Hematopoietic multipotent progenitor cell treated with erythropoietin and hydrocortisone succinate and interleukin-3 and kit ligand, for 15 days (in vitro differentiated cells): Measurements from ENCODE around the gene SLC26A3.
"Not testable (repeated sequence)": the region's sequence is repeated elsewhere in the genome, so short reads cannot be mapped to it uniquely, and the experiment has no call there.

Experiments
- DNase-seq: peaks from one replicate; pipeline ENCODE4 v3.0.0-alpha.2; 2015; ENCODE audit warnings: low spot score

SLC26A3 gene

DNA sequence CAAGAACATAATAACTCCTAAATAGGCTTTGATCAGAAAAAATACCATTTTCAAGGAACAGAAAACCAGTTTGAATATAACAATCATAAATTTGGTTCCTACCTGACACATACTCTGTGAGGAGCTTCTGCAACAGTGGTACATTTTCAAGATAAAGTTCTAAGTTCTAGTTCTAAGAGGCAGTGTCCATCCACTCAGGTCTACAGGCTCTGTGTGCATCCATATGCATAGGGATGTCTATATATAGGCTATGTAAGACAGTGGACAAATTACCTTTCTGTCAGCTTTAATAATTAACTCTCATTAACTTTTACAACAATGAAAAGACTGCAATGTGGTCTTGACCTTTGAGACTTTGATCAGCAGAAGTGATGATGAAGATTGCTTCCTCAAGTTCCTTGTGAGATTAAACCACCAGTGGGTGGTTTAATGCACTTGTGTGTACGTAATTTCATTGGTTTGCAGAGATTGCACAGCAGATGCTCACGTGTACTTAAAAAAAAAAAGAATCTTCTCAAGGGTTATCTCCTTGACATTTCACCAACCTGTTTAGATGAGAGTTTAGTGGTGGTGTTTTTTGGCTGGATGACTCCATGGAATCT, at the start of gene SLC26A3:
Gene SLC26A3, minus strand, starts transcription at position 215 of the 602 bp plus-strand sequence. CDS start 8,714 bp downstream, outside the sequence.
- DNase-seq = no peak

DNA sequence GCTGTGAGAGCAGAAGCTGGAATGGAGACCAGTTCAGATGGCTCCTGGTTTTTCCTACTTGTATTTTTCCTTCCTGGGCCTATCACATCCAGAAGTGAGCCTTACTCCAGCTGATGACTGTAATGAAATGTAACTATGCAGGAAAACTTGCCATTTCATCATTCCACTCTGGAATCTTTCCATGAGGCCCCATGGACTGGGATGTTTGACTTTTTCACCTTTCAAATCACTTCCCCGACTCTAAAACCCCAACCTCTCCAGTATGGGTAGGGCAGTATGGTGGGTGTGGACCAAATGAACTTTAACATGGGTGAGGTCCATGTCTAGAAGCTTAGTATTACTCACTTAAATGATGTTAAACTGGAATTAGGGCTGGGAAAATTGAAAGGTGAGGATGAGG, 47.6 kb upstream of the SLC26A3 start:
- DNase-seq = no peak

DNA sequence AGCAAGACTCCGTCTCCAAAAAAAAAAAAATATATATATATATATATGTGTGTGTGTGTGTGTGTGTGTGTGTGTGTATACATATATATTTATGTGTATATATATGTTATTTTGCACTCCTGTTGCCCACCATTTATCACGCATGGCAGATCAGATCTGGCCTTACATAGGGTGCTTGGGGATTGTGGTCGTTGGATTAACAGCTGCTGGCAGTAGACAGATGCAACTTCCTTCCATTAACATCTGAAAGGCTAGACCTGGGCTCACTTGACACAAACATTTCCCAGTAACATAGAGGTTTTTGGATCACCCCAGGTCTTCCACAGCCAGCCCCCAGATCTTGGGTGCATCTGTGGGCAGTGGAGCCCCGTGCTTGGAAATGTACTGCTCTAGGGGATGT, 47.2 kb upstream of the SLC26A3 start:
- no peak for DNase-seq

DNA sequence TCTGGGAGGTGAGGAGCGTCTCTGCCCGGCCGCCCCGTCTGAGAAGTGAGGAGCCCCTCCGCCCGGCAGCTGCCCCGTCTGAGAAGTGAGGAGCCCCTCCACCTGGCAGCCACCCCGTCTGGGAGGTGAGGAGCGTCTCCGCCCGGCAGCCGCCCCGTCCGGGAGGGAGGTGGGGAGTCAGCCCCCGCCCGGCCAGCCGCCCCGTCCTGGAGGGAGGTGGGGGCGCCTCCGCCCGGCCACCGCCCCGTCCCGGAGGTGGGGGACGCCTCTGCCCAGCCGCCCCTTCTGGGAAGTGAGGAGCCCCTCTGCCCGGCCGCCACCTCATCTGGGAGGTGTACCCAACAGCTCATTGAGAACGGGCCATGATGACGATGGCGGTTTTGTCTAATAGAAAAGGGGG, 45.2 kb upstream of the SLC26A3 start:
- DNase-seq = not testable (repeated sequence)

DNA sequence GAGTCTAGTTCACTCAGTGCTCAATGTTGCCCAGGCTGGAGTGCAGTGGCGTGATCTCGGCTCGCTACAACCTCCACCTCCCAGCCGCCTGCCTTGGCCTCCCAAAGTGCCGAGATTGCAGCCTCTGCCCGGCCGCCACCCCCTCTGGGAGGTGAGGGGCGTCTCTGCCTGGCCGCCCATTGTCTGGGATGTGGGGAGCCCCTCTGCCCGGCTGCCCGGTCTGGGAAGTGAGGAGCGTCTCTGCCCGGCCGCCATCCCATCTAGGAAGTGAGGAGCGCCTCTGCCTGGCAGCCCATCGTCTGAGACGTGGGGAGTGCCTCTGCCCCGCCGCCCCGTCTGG, 44.8 kb upstream of the SLC26A3 start:
- not testable (repeated sequence) for DNase-seq

DNA sequence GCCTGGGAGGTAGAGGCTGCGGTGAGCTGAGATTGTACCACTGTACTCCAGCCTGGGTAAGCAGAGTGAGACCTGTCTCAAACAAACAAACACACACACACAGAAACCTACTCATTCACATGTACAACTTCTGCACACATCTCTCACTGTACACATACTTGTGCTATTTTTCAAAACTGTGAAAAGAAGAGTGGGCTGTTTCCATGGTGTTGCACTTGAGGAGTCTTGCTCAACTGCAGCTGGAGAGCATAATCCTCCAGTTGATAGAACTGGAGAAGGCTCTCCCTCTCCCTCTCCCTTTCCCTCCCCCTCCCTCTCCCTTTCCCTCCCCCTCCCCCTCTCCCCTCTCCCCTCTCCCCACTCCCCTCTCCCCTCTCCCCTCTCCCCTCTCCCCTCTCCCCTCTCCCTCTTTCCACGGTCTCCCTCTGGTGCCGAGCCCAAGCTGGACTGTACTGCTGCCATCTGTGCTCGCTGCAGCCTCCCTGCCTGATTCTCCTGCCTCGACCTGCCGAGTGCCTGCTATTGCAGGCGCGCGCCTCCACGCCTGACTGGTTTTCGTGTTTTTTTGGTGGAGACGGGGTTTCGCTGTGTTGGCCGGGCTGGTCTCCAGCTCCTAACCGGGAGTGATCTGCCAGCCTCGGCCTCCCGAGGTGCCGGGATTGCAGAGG, 44.3 kb upstream of the SLC26A3 start:
- DNase-seq = no peak

DNA sequence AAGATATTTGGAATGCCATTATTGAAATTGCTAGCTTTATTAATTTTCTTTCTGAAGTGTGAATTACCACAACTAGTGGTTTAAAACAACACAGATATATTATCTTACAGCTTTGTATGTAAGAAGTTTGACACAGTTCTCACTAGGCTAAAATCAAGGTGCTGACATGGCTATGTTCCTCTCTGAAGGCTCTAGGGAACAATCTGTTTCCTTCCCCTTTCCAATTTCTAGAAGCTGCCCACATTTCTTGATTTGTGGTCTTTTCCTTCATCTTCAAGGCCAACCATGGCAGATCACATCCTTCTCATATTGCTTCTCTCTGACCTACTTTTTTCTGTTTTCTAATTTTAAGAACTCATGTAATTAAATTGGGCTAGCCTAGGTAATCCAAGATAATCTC, 43.3 kb upstream of the SLC26A3 start:
- no peak for DNase-seq

DNA sequence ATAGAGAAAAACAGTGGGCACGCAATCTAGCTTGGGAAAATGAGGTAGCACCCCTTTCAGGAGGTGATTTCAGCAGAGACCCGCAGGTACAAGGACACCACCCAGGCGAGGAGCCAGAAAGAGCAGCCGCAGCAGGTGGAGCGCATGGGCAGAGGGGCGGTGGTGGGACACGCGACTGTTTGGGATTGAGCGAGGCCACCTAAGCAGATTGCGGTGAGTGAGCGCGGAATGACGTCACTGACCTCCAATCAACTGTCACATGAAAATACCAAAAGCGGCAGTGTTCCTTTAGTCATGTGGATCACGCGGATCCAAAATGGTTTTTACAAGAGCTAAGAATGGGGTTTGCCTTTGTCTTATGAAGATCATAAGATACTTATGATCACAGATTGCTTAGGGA, 40.2 kb upstream of the SLC26A3 start:
- DNase-seq = no peak

DNA sequence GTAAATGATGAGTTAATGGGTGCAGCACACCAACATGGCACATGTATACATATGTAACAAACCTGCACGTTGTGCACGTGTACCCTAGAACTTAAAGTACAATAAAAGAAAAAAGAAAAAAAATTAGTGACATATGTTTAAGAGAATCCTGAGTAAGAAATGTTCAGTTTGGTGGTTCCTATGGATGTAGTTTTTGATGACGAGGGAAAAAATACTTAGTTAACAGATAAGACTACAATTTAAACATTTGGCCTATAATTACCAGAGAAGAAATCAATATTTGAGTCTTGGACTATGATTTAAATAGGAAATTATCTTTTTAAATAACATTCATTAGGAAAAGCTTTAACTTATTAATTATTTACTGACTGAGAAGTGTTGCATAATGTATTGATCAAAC, 39.2 kb upstream of the SLC26A3 start:
- no peak for DNase-seq

DNA sequence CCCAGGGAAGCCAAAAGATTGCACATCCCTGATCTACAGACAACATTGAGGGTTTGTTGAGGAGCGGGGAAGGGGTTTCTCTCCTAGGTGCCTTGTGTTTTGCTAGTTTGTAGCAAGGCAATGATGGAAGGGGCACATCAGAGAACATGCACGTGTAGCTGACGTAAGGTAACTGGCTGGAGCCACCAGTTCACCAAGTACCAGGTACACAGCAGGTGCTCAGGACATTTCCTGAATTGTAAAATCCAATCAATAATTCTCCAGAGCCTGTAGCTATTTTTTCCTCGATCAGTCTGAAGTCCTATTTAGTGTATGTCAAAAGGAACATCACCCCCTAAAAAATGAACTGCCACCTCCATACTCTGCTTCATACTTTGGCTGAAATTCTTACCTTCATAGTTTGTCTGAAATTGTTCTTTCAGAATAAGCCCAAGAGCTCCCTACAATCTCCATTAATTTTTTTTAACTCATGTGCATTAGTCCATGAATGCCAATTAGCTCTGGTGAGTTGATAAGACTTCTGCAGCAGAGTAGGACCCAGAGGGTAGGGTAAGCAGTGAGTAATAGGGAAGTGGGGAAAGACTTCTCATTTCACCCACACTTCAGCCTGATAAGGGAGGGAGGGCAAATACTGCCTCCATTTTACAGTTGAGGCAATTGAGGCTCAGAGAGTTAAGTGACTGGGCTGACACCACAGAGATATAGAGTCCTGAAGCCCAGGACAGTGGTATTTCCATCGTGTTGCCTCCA, 36.0 kb upstream of the SLC26A3 start:
- peak; percentile 78 for DNase-seq

DNA sequence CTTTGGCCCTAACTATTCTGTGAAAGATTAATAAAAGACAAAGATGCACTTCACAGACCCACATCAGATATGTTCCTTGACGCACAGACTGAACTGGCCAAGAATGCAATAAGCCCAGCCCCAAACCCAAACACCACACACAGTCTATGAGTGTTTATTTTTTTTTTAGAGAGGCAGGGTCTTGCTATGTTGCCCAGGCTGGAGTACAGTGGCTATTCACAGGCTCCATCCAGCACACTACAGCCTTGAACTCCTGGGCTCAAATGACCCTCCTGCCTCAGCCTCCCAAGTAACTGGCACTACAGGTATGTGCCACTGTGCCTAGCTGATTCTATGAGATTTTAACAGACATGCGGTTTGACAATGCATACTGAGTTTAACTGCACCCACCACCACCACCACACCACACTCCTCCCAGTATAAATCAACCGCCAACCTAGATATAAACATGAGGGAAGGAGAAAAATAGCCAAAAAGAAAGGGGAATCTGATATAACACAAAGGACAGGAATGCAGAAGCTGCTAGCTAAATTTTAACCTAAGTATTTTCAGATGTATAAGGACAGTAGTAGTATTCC, 35.1 kb upstream of the SLC26A3 start:
- peak; percentile 15 for DNase-seq

DNA sequence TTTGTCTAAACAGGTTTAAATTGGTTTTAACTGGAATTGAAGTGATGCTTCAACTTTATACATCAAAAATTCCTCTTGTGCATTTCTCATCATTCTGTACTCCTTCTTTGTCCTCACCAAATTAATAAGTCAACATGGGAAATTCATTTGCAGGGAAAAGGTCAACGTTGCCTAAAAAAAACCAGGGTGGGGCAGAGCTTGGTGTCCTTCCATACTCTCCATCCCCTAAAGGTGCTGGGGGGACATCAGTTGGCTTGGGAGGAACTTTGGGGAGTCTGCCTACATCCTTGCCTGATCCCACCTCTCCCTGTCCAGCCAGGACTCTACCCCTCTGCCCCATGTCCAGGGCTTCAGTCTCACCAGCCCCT, 34.1 kb upstream of the SLC26A3 start:
- DNase-seq = no peak

DNA sequence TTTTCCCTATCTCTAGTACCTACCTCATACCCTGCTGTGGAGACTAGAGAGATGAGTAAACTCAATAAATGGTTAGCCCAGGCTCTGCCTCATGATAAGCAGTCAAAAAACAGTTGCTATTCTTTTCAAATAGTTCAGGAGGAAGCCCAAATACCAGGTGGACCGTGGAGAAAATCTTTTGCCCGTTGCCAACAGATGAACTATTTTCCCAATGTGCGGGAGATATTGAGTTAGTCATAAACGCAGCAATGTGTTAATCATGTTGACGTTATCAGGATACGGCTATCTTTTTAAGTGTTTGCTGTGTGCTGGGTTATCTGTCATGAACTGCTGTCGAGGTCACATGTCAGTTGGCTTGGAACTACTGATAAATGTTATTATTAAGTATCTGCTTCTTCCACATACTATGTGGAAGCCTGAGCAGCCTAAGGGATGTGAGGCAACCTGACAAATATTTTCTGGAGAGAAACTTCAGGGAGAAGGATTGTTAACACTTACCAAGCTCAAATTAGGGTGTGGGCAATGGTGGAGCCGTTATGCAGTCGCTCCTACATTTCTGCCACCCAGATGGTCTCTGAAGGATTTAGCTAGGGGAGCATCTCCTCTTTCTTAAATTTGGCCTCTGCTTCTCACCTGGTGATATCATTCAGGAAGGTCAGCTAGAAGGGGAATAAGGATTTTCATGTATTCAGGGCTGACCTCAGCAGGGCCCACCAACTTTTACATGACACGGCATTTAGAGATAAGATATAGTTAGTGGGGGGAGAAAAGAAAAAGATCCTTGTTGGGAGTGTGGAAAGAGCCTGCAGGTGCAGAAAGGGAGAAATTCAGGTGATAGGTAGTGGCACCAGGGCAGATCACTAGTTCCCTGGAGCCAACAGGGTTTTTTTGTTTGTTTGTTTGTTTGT, 33.5 kb upstream of the SLC26A3 start:
- peak; percentile 89 for DNase-seq

DNA sequence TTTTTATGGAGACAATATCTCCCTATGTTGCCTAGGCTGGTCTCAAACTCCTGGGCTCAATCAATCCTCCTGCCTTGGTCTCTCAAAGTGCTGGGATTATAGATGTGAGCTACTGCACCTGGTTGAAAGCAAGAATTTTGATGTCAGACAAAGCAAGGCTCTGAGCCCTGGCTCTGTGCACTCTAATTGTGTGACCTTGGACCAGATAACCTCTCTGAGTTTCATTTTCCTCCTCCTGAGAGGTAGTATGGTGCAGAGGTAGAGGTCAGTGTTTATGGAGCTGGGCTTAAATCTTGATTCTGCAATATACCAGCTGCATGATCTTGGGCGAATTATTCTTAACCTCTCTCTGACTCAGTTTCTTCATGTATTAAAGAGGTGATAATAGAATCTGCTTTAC, 31.4 kb upstream of the SLC26A3 start:
- DNase-seq = peak; percentile 38

DNA sequence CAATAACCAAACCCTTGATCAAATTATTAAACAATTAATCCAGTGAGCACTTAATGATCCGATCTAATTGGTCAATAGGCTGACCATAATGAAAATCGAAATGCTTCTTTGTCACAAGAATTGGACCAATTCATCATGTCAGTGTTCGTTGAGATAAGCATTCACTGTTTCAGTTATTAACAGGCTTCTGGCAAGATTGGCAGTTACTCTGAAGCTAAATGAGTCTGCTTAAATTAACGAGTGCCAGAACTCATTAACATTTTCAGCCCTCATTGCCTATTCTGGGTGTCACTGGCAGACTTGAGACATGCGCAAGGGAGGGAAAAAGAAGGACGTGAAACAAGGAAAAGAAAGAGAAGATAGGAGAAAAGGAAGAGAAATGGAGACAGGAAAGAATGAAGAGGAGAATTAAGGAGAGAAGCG, 30.7 kb upstream of the SLC26A3 start:
- peak; percentile 85 for DNase-seq

DNA sequence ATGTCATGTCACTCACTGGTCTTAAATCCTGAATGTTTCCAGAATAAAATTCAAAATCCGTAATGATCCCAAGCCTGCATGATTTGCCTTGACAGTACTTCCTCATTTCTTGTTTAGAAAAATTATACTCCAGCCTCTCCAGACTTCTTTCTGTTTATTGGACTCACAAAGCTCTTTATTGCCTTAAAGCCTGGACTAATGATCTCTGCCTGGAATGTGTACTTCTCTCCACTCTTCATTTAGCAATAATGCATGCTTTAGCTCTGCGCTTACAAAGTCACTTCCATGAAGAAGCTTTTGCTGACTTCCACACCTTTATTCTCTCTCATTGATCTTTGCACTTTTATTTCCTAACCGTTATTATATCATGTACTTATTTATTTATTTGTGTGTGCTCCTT, 27.4 kb upstream of the SLC26A3 start:
- DNase-seq = no peak

DNA sequence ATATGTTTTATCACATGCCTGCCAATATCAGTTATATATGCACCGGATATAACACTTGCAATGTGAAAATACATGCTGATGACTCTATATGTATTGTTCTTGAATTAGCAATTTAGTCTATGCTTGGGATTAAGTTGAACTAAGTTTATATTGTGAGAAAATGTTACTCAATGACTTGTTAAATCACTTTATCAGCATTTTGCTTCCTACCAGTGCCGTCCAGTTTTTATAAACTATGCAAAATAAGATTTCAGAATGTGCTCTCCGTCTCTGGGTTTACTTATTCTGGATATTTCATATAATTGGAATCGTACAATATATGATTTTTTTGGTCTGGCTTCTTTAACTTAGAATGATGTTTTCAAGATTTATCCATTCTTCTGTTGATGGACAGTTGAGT, 25.5 kb upstream of the SLC26A3 start:
- DNase-seq = no peak

DNA sequence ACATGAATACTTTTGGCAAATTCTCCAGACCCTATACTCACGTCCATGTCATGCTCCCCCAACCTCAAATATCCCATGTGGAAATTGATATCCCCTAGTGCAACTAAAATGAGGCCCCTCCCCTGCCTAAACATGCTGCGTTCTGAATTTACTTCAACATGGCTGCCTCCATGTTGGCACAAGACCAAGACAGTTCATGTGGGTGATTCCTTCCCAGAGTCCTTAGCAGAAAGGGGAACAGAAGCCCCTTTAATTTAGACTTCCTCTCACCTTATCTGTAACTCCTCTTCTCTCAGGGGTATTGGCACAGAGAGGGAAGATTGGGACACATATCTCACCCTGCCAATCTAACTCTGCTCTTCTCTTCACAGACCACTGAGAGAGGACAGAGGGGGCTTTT, 24.5 kb upstream of the SLC26A3 start:
- no peak for DNase-seq

DNA sequence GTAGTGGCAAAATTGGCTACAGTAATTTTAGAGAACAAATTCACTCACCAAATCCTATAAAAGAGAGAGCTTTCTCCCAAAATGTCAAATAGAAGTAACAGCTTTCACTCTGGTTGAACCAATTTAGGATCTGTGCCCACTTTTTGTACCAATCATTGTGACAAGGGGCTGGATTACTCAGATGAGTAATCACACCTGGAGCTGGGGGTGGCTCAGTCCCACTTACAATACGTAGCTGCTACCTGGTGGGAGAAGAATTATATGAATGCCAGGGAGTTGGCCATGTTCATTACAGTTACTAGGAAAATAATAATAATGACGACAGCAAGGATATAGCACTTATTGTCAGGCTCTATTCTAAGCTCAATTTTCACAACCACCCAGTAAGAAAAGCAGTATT, 23.4 kb upstream of the SLC26A3 start:
- DNase-seq = no peak

DNA sequence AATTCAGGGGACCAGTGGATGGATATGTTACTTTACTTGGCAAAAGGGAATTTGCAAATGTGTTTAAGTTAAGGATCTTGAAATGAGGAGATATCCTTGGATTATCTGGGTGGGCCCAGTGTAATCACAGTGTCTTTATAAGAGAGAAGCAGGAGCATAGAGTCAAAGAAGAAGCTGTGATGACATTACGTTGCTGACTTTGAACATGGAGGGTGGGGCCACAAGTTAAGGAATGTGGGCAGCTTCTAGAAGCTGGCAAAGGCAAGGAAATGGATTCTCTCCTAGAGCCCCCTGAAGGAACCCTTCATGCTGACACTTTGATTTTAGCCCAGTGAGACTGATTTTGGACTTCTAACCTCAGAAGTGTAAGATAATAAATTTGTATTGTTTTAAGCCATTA, 21.8 kb upstream of the SLC26A3 start:
- no peak for DNase-seq

DNA sequence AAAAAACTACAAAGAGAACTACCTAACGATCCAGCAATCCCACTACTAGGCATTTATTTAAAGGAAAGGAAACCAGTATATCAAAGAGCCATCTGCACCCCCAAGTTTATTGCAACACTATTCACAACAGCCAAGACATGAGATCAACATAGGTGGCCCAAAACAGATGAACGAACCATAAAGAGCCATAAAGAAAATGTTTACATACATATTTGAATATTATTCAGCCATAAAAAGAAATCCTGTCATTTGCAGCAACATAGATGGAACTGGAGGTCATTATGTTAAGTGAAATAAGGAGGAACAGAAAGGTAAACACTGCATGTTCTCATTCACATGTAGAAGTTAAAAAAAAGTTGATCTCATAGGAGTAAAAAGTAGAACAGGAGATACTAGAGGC, 15.6 kb upstream of the SLC26A3 start:
- DNase-seq = no peak

DNA sequence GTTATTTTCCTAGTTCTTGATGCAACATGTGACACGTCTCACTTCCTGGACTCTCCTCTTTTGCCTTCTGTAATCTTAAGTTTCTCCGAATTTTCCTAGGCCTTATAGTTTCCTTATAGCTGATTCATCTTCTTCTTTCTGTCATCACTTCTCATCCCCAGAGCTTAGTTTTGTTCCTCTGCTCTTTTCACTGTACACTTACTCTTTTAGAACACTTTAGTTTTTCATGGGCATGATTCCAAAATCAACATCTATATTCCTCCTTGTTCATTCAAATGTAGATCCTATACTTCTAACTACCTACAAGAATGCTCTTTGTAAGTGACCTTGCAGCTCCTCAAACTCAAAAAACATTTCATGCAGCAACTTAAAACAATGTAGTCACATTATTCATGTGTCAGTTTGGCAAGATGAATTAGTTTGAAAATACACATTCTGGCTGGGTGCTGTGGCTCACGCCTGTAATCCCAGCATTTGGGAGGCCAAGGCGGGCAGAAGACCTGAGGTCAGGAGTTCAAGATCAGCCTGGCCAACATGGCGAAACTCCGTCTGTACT, 13.1 kb upstream of the SLC26A3 start:
- no peak for DNase-seq
